Activated B cell treated with CpG ODN at 0.5 μM for 24 hours (primary cell): ENCODE results near the gene MAN2B1. TPM values are rescaled to one million over a fixed set of nuclear protein-coding genes. Genes with fewer than 3 reads are reported as not detected.

Source experiments
- ATAC-seq: fragments of 200-7000 bp; cut with Tn5 transposase; one replicate; pipeline ENCODE4 v1.10.0; 2021; ENCODE audit warnings: low read depth, mild to moderate bottlenecking, moderate library complexity
- CTCF ChIA-PET: fragments of 350-600 bp; sonication (Branson Sonifier 250); formaldehyde crosslinking; loops from one replicate; lab custom pipeline; 2021; ENCODE audit warnings: antibody characterized with exemption; lab: Charles Lee
- POLR2A ChIA-PET: fragments of 350-600 bp; sonication (Branson Sonifier 250); formaldehyde crosslinking; loops from one replicate; lab custom pipeline; 2021; ENCODE audit warnings: antibody characterized with exemption; lab: Charles Lee
- DNase-seq: peaks from one replicate; pipeline ENCODE4 v3.0.0; 2022
- H3K27ac Mint-ChIP-seq: one replicate; pipeline ENCODE4 v1.8.0; 2020; ENCODE audit warnings: mixed read lengths
- H3K27me3 Mint-ChIP-seq: one replicate; pipeline ENCODE4 v1.8.0; 2021; ENCODE audit warnings: mixed read lengths
- H3K36me3 Mint-ChIP-seq: one replicate; pipeline ENCODE4 v1.8.0; 2021; ENCODE audit warnings: low read depth, mixed read lengths
- H3K4me1 Mint-ChIP-seq: one replicate; pipeline ENCODE4 v1.8.0; 2021; ENCODE audit warnings: mixed read lengths
- H3K4me3 Mint-ChIP-seq: one replicate; pipeline ENCODE4 v1.8.0; 2020; ENCODE audit warnings: mild to moderate bottlenecking, mixed read lengths
- H3K9me3 Mint-ChIP-seq: one replicate; pipeline ENCODE4 v1.8.0; 2020; ENCODE audit warnings: mixed read lengths
- intact Hi-C: fragments of 100-400 bp; cut with micrococcal nuclease; formaldehyde crosslinking; loops from one replicate; pipeline ENCODE4 v1.15.1; 2024
- total RNA-seq: library from RNA; stranded (reverse); gene quantifications from 2 replicates; pipeline ENCODE4 v1.2.3, GENCODE V29; 2022
- TF ChIP-seq, protein P1 (sequence below): fragments of 200-600 bp; IDR thresholded peaks from one replicate; pipeline ENCODE4 v1.8.0; 2022; ENCODE audit warnings: antibody characterized with exemption, mild to moderate bottlenecking

The MAN2B1 gene
- total RNA-seq, 1 donor from 2014 or later = 291 TPM

DNA sequence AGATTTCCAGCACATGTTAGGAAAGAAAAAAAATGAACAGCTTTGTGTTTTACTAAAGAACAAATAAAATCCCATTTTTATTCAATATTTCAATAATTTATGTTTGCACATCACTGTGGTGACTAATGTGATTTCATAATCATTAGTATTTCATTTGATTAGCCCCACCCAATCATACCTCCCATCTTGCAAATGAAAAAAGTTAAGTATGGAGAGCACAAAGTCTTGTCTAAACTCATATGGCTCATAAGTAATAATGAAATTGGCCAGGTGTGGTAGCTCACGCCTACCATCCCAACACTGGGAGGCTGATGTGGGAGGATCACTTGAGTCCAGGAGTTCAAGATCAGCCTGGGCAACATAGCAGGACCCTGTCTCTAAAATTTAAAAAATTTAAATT is 59.7 kb downstream of the MAN2B1 start:
- intact Hi-C loops = no loop called here
- CTCF ChIA-PET = interaction anchor here (0.9 kb wide), 2 partner anchors 11 to 27 kb away, joined by 3 read pairs; no protein-coding TSS in a partner anchor
- no peak for DNase-seq
- no peak overlapping the region for H3K4me3 Mint-ChIP-seq
- H3K9me3 Mint-ChIP-seq = no peaks in the 10 kb centered on the region
- H3K4me1 Mint-ChIP-seq = peaks cover 49% of the 10 kb centered on the region
- TF ChIP-seq, protein P1, sequence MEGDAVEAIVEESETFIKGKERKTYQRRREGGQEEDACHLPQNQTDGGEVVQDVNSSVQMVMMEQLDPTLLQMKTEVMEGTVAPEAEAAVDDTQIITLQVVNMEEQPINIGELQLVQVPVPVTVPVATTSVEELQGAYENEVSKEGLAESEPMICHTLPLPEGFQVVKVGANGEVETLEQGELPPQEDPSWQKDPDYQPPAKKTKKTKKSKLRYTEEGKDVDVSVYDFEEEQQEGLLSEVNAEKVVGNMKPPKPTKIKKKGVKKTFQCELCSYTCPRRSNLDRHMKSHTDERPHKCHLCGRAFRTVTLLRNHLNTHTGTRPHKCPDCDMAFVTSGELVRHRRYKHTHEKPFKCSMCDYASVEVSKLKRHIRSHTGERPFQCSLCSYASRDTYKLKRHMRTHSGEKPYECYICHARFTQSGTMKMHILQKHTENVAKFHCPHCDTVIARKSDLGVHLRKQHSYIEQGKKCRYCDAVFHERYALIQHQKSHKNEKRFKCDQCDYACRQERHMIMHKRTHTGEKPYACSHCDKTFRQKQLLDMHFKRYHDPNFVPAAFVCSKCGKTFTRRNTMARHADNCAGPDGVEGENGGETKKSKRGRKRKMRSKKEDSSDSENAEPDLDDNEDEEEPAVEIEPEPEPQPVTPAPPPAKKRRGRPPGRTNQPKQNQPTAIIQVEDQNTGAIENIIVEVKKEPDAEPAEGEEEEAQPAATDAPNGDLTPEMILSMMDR = no peak
- H3K36me3 Mint-ChIP-seq = peaks cover 36% of the 10 kb centered on the region
- H3K27me3 Mint-ChIP-seq = no peaks in the 10 kb centered on the region
- no peak overlapping the region for H3K27ac Mint-ChIP-seq
- ATAC-seq = no peak
- POLR2A ChIA-PET = interaction anchor here (0.6 to 1.1 kb wide), 3 partner anchors 10 to 32 kb away, joined by 3 to 9 read pairs (median 4); no protein-coding TSS in a partner anchor

GRCh38 chr19:12603714-12604113 is 62.8 kb downstream of the MAN2B1 start:
- ChIA-PET POLR2A (interaction anchor here (0.9 to 1.3 kb wide), 2 partner anchors 9 to 188 kb away, joined by 3 to 4 read pairs; partner anchors contain the start of gene JUNB), CTCF (interaction anchor here (0.7 to 1.2 kb wide), 2 partner anchors 39 to 73 kb away, joined by 3 to 4 read pairs; no protein-coding TSS in a partner anchor)
- Mint-ChIP-seq H3K4me3 (no peak overlapping the region), H3K9me3 (no peaks in the 10 kb centered on the region), H3K36me3 (peaks cover 39% of the 10 kb centered on the region), H3K27ac (peak overlapping the region; percentile 56), H3K4me1 (peaks cover 24% of the 10 kb centered on the region), H3K27me3 (no peaks in the 10 kb centered on the region)
- TF ChIP-seq, protein P1 = no peak
- ATAC-seq (peak; percentile 80), DNase-seq (no peak)
- intact Hi-C loops = loop anchor here (1.0 kb wide), 1 partner anchor 10 kb away; no protein-coding TSS in a partner anchor

DNA sequence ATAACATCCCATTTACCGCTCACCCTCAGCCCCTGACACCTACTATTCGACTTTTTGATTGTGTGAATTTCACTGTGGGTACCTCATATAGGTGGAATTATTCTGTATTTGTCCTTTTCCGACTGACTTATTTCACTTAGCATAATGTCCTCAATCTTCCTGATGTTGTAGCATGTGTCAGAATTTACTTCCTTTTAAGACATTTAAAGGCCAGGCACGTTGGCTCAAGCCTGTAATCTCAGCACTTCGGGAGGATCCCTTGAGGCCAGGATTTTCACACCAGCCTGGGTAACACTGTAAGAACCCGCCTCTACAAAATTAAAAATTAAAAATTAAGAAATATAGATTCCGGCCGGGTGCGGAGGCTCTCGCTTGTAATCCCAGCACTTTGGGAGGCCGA is 68.9 kb downstream of the MAN2B1 start:
- CTCF ChIA-PET = no interaction called here
- intact Hi-C loops = no loop called here
- Mint-ChIP-seq H3K27me3 (no peaks in the 10 kb centered on the region), H3K36me3 (peaks cover 39% of the 10 kb centered on the region), H3K27ac (no peak overlapping the region), H3K9me3 (no peaks in the 10 kb centered on the region), H3K4me1 (no peaks in the 10 kb centered on the region), H3K4me3 (no peak overlapping the region)
- TF ChIP-seq, protein P1 = no peak
- no peak for DNase-seq
- POLR2A ChIA-PET = no interaction called here
- ATAC-seq = no peak

DNA sequence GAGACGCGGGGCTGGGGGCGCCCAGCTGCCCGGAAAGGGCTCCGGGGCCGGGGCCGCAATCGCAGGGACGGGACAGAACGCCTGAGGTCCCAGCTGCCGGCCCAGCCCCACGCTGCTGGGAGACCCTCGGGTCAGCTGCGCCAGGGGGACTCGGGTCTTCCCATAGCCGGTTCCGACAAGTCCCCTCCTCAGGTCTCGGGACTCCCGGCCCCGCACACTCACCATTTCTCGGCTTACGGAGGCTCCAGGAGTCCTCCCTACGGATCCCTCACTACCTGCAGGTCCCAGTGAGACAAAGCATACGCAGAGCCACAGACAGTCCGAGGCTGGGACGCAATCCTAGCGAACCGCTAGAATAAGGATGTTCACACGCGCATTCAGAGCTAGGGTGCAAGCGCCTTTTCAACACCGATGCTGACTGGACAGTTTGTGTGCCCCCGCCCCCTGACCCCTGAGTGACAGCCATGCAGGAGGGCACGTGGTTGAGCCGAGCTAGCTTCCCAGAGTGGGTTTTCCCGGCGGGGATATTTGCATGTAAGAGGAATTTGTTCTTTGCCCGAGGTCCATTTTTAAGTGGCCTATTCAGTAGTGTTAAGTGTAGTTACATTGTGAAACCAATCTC is 69.5 kb downstream of the MAN2B1 start:
- ATAC-seq (no peak), DNase-seq (no peak)
- no peak overlapping the region for H3K27ac Mint-ChIP-seq
- ChIA-PET POLR2A (interaction anchor here (0.6 kb wide), 1 partner anchor 9 kb away, joined by 9 read pairs; no protein-coding TSS in a partner anchor), CTCF (no interaction called here)
- H3K27me3 Mint-ChIP-seq = no peaks in the 10 kb centered on the region
- peaks cover 33% of the 10 kb centered on the region for H3K36me3 Mint-ChIP-seq
- TF ChIP-seq, protein P1 = no peak
- no peaks in the 10 kb centered on the region for H3K9me3 Mint-ChIP-seq
- H3K4me3 Mint-ChIP-seq = no peak overlapping the region
- intact Hi-C loops = no loop called here
- no peaks in the 10 kb centered on the region for H3K4me1 Mint-ChIP-seq

Other genes with a start within 250 kb of the MAN2B1 start
- gene ZNF443, start 225.7 kb downstream of the MAN2B1 start, total RNA-seq = 3.5 and 3.6 TPM in 2 replicates
- gene ZNF709, start 181.9 kb downstream of the MAN2B1 start, total RNA-seq = 4.8 and 6.4 TPM in 2 replicates
- gene ZNF564, start 115.3 kb downstream of the MAN2B1 start, total RNA-seq = 23.0 and 26.6 TPM in 2 replicates
- 15.6 TPM in 2 replicates for gene ZNF490, start 55.9 kb downstream of the MAN2B1 start, total RNA-seq
- gene ZNF791, start 55.8 kb downstream of the MAN2B1 start, total RNA-seq = 37.5 and 46.1 TPM in 2 replicates
- gene WDR83, start 65 bp upstream of the MAN2B1 start, total RNA-seq = 17.7 and 20.8 TPM in 2 replicates
- 141 and 160 TPM in 2 replicates for gene DHPS, start 15.1 kb upstream of the MAN2B1 start, total RNA-seq
- not detected in 2 replicates for gene GNG14, start 21.3 kb upstream of the MAN2B1 start, total RNA-seq
- gene FBXW9, start 29.9 kb upstream of the MAN2B1 start, total RNA-seq = 4.7 and 5.2 TPM in 2 replicates
- gene TNPO2, start 57.2 kb upstream of the MAN2B1 start, total RNA-seq = 73.9 and 91.5 TPM in 2 replicates
- 164 and 183 TPM in 2 replicates for gene TRIR, start 67.9 kb upstream of the MAN2B1 start, total RNA-seq
- gene GET3, start 70.8 kb upstream of the MAN2B1 start, total RNA-seq = 59.6 and 63.5 TPM in 2 replicates
- not detected in 2 replicates for gene BEST2, start 85.0 kb upstream of the MAN2B1 start, total RNA-seq
- 13.4 and 21.2 TPM in 2 replicates for gene HOOK2, start 108.8 kb upstream of the MAN2B1 start, total RNA-seq
- 127 and 132 TPM in 2 replicates for gene JUNB, start 124.7 kb upstream of the MAN2B1 start, total RNA-seq
- gene PRDX2, start 135.1 kb upstream of the MAN2B1 start, total RNA-seq = 53.1 and 55.6 TPM in 2 replicates
- gene THSD8, start 135.3 kb upstream of the MAN2B1 start, total RNA-seq = 2.3 and 5.9 TPM in 2 replicates
- 13.4 and 22.1 TPM in 2 replicates for gene RNASEH2A, start 139.8 kb upstream of the MAN2B1 start, total RNA-seq
- not detected in 2 replicates for gene RTBDN, start 167.8 kb upstream of the MAN2B1 start, total RNA-seq
- gene MAST1, start 171.8 kb upstream of the MAN2B1 start, total RNA-seq = 0.20 and 0.66 TPM in 2 replicates
- 26.5 and 27.2 TPM in 2 replicates for gene DNASE2, start 214.7 kb upstream of the MAN2B1 start, total RNA-seq
- gene KLF1, start 220.5 kb upstream of the MAN2B1 start, total RNA-seq = 0.12 TPM in 1 of 2 replicates, not detected in the other
- gene GCDH, start 224.4 kb upstream of the MAN2B1 start, total RNA-seq = 62.3 and 73.9 TPM in 2 replicates